Bronchial epithelial cell (primary cell): ENCODE measurements around the gene CNOT6L. TPM values are rescaled to one million over a fixed set of nuclear protein-coding genes. Genes with fewer than 3 reads are reported as not detected.
"Not testable (repeated sequence)": the region's sequence is repeated elsewhere in the genome, so short reads cannot be mapped to it uniquely, and the experiment has no call there.

Source experiments
- DNase-seq: peaks from one replicate; pipeline ENCODE4 v3.0.0-alpha.2; 2010; ENCODE audit warnings: low read depth
- FAIRE-seq: peaks from 2 replicates; lab custom pipeline; 2011; peaks lifted over from hg19 to GRCh38; lab: Jason Lieb, UNC
- H3K27me3 ChIP-seq: 2 replicates; pipeline ENCODE4 v1.5.1; 2011; ENCODE audit warnings: low read length; ENCODE audit not compliant: control insufficient read depth, insufficient read depth
- H3K36me3 ChIP-seq: 2 replicates; pipeline ENCODE4 v1.5.1; 2011; ENCODE audit warnings: low read length; ENCODE audit not compliant: control insufficient read depth, insufficient read depth
- H3K4me3 ChIP-seq: 2 replicates; pipeline ENCODE4 v1.5.1; 2011; ENCODE audit warnings: mild to moderate bottlenecking, low read depth, low read length, control low read depth
- total RNA-seq: library from RNA; depleted of rRNA; stranded (reverse); fragments of >200 nt; gene quantifications from 2 replicates; pipeline ENCODE4 v1.2.1, GENCODE V29; 2014
- TF ChIP-seq, protein P1 (sequence below): IDR thresholded peaks from 2 replicates; pipeline ENCODE4 v1.5.1; 2011; ENCODE audit warnings: mild to moderate bottlenecking, moderate library complexity, low read length, control low read depth, inconsistent platforms; ENCODE audit not compliant: insufficient read depth, severe bottlenecking

CNOT6L gene
- 15.0 and 16.3 TPM in 2 replicates for total RNA-seq

GRCh38 chr4:77818602-77819403 is at the start of gene CNOT6L:
Gene CNOT6L (minus strand): TSS chr4:77819368. CDS start chr4:77819308, 60 bp downstream.
- DNase-seq: peak; percentile 70
- no peak for FAIRE-seq
- H3K27me3 ChIP-seq: no peaks in the 10 kb centered on the region
- H3K4me3 ChIP-seq: peak within 1 kb of the TSS; percentile 95
- TF ChIP-seq, protein P1, sequence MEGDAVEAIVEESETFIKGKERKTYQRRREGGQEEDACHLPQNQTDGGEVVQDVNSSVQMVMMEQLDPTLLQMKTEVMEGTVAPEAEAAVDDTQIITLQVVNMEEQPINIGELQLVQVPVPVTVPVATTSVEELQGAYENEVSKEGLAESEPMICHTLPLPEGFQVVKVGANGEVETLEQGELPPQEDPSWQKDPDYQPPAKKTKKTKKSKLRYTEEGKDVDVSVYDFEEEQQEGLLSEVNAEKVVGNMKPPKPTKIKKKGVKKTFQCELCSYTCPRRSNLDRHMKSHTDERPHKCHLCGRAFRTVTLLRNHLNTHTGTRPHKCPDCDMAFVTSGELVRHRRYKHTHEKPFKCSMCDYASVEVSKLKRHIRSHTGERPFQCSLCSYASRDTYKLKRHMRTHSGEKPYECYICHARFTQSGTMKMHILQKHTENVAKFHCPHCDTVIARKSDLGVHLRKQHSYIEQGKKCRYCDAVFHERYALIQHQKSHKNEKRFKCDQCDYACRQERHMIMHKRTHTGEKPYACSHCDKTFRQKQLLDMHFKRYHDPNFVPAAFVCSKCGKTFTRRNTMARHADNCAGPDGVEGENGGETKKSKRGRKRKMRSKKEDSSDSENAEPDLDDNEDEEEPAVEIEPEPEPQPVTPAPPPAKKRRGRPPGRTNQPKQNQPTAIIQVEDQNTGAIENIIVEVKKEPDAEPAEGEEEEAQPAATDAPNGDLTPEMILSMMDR: no peak
- no peaks in the 10 kb centered on the region for H3K36me3 ChIP-seq

DNA sequence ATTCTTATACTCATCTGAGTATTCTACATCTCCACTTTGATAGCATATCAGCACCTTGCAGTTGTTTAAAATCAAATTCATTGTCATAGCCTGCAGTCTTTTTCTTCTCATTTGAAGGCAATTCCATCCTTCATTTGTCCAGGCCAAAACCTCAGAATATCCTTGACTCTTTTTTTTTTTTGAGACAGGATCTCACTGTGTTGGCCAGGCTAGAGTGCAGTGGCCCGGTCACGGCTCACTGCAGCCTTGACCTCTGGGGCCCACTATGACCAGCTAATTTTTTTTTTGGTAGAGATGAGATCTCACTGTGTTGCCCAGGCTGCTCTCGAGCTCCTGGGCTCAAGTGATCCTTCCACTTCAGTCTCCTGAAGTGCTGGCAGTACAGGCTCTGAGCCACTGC is 46.1 kb upstream of the CNOT6L start:
- H3K4me3 ChIP-seq: no peak overlapping the region
- DNase-seq (no peak), FAIRE-seq (no peak)
- no peaks in the 10 kb centered on the region for H3K27me3 ChIP-seq
- TF ChIP-seq, protein P1: no peak
- peaks cover 1% of the 10 kb centered on the region for H3K36me3 ChIP-seq

- H3K36me3 ChIP-seq, DNase-seq, FAIRE-seq, H3K27me3 ChIP-seq: not testable (repeated sequence)
- peak overlapping the region; percentile 92 for H3K4me3 ChIP-seq
Measured at GRCh38 chr4:77863341-77863740, 44.2 kb upstream of the CNOT6L start.

DNA sequence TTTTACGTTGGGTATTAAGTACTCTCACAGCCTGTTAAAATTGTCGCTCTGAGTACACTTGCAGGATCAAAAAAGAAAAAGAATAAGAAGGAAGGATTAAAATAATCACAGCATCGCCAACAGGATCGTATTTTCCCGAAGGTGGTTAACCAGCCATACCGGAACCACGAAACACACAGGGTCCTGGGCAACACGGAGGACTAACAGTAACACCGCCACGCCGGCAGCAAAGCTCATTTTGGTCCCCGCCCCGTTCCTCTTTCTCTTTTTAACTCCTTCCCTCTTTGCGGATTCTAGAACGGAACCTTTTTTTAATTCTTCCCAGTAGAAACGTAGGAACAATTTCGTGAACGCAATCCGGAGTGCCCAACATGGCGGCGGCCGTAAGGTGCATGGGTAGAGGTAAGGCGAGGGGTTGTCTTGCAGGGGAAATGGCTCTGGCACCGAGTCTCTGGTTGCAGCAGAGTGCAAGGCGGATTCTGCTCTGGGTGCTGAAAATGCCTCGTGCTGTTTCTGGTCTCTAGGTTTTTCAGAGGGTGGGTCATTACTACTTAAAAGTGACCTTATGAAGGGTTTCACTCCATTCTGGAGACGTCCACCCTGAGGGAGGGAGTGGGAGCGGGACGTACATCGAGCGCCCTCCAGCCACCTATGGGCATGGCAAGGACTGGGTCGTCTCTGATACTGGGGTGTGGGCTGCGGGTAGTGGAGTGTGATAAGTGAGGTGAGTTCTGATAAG is 43.5 kb upstream of the CNOT6L start, which contains the start of gene MRPL1:
Gene MRPL1 (plus strand): TSS at position 353 of the 739 bp plus-strand sequence. CDS start 19 bp downstream, at position 372.
- DNase-seq (peak; percentile 93), FAIRE-seq (no peak)
- Histone ChIP-seq H3K36me3 (peaks cover 1% of the 10 kb centered on the region), H3K4me3 (peak within 1 kb of the TSS; percentile 92), H3K27me3 (no peaks in the 10 kb centered on the region)
- TF ChIP-seq, protein P1: no peak

DNA sequence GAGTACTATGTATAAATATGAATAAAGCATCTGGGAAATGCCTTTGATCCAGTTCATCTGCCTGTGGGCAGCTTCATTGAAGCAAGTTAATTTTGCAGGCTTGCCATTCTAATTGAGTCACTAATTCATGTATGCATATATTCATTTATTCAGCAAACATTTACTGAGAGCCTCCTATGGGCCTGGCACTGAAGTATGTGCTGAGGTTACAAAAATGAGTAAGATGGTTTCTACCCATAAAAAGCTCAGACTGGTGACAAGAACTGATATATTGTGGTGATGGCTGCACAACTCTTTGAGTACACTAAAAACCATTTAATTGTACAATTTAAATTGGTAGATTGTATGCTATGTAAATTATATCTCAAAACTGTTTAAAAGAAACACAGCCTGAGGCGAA is 42.3 kb upstream of the CNOT6L start:
- peak; percentile 10 for DNase-seq
- Histone ChIP-seq H3K27me3 (no peaks in the 10 kb centered on the region), H3K36me3 (no peaks in the 10 kb centered on the region), H3K4me3 (peak overlapping the region; percentile 92)
- TF ChIP-seq, protein P1: no peak
- FAIRE-seq: no peak

- FAIRE-seq (no peak), DNase-seq (no peak)
- no peaks in the 10 kb centered on the region for H3K27me3 ChIP-seq
- TF ChIP-seq, protein P1: no peak
- H3K36me3 ChIP-seq: no peaks in the 10 kb centered on the region
- no peak overlapping the region for H3K4me3 ChIP-seq
Measured at GRCh38 chr4:77859256-77859655, 40.1 kb upstream of the CNOT6L start.
